Measurements from ENCODE around the gene RALGAPB.
"Not testable (repeated sequence)": the region's sequence is repeated elsewhere in the genome, so short reads cannot be mapped to it uniquely, and the experiment has no call there.

DNA sequence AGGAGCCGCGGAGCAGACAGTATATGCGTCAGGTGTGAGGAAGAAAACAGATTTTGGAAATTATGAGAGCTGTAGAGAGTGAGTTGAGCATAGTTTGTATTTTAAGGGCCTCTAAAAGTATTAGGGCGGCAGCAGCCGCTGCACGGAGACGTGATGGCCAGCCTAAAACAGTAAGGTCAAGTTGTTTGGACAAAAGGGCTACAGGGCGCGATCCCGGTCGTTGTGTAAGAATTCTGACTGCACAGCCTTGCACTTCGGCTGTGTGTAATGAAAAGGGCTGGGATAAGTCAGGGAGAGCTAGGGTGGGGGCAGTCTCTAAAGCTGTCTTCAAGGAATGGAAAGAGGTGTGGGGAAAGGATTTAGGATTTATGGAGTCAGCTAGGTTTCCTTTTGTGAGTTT is 121.6 kb downstream of the RALGAPB start:
- TF ChIP-seq, protein P1, sequence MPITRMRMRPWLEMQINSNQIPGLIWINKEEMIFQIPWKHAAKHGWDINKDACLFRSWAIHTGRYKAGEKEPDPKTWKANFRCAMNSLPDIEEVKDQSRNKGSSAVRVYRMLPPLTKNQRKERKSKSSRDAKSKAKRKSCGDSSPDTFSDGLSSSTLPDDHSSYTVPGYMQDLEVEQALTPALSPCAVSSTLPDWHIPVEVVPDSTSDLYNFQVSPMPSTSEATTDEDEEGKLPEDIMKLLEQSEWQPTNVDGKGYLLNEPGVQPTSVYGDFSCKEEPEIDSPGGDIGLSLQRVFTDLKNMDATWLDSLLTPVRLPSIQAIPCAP (CRISPR knock-in tag; IDR thresholded peaks at IDR 0.05), result not testable (repeated sequence)
- TF ChIP-seq AFF4 (CRISPR knock-in tag; IDR thresholded peaks at IDR 0.05; ENCODE audit: borderline replicate concordance); ZNF138 (CRISPR knock-in tag; conservative IDR thresholded peaks at IDR 0.05); GABPB1 (CRISPR knock-in tag; IDR thresholded peaks at IDR 0.05); MAX (CRISPR knock-in tag; IDR thresholded peaks at IDR 0.05); ZNF512 (CRISPR knock-in tag; IDR thresholded peaks at IDR 0.05; ENCODE audit: borderline replicate concordance); SMAD3 (CRISPR knock-in tag; IDR thresholded peaks at IDR 0.05; ENCODE audit: borderline replicate concordance); NR2C2 (CRISPR knock-in tag; IDR thresholded peaks at IDR 0.05); CBFB (CRISPR knock-in tag; IDR thresholded peaks at IDR 0.05; ENCODE audit: low read depth); MYBL2 (CRISPR knock-in tag; IDR thresholded peaks at IDR 0.05); ZNF263 (CRISPR knock-in tag; IDR thresholded peaks at IDR 0.05; ENCODE audit: low read depth); ELF4 (CRISPR knock-in tag; IDR thresholded peaks at IDR 0.05; ENCODE audit: low read depth): not testable (repeated sequence)
- TF ChIP-seq, protein P2, sequence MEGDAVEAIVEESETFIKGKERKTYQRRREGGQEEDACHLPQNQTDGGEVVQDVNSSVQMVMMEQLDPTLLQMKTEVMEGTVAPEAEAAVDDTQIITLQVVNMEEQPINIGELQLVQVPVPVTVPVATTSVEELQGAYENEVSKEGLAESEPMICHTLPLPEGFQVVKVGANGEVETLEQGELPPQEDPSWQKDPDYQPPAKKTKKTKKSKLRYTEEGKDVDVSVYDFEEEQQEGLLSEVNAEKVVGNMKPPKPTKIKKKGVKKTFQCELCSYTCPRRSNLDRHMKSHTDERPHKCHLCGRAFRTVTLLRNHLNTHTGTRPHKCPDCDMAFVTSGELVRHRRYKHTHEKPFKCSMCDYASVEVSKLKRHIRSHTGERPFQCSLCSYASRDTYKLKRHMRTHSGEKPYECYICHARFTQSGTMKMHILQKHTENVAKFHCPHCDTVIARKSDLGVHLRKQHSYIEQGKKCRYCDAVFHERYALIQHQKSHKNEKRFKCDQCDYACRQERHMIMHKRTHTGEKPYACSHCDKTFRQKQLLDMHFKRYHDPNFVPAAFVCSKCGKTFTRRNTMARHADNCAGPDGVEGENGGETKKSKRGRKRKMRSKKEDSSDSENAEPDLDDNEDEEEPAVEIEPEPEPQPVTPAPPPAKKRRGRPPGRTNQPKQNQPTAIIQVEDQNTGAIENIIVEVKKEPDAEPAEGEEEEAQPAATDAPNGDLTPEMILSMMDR (IDR thresholded peaks at IDR 0.05), result not testable (repeated sequence)
- TF ChIP-seq, protein P3, sequence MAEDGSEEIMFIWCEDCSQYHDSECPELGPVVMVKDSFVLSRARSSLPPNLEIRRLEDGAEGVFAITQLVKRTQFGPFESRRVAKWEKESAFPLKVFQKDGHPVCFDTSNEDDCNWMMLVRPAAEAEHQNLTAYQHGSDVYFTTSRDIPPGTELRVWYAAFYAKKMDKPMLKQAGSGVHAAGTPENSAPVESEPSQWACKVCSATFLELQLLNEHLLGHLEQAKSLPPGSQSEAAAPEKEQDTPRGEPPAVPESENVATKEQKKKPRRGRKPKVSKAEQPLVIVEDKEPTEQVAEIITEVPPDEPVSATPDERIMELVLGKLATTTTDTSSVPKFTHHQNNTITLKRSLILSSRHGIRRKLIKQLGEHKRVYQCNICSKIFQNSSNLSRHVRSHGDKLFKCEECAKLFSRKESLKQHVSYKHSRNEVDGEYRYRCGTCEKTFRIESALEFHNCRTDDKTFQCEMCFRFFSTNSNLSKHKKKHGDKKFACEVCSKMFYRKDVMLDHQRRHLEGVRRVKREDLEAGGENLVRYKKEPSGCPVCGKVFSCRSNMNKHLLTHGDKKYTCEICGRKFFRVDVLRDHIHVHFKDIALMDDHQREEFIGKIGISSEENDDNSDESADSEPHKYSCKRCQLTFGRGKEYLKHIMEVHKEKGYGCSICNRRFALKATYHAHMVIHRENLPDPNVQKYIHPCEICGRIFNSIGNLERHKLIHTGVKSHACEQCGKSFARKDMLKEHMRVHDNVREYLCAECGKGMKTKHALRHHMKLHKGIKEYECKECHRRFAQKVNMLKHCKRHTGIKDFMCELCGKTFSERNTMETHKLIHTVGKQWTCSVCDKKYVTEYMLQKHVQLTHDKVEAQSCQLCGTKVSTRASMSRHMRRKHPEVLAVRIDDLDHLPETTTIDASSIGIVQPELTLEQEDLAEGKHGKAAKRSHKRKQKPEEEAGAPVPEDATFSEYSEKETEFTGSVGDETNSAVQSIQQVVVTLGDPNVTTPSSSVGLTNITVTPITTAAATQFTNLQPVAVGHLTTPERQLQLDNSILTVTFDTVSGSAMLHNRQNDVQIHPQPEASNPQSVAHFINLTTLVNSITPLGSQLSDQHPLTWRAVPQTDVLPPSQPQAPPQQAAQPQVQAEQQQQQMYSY (CRISPR knock-in tag; IDR thresholded peaks at IDR 0.05), result not testable (repeated sequence)
